Measurements from ENCODE around the gene CNBP. TPM values are rescaled to one million over a fixed set of nuclear protein-coding genes. Genes with fewer than 3 reads are reported as not detected.

The CNBP gene
- total RNA-seq, 1 experiment from 2014 or later, result 353 TPM

- Histone ChIP-seq H4K20me1 (ENCODE audit: insufficient read depth) (no peaks in the 10 kb centered on the region), H3K9me3 (ENCODE audit: control insufficient read depth in 1 of 2, insufficient read depth in 1 of 2, low read depth in 1 of 2, low read length in 2 of 2) (no peaks in the 10 kb centered on the region), H3K79me2 (ENCODE audit: insufficient read depth, low read length) (no peaks in the 10 kb centered on the region), H3K4me3 (replicated peaks in 1 of 2; ENCODE audit: low read depth in 1 of 2, low read length in 2 of 2) (no peak overlapping the region), H2AFZ (ENCODE audit: low read depth, low read length, poor library complexity, severe bottlenecking) (no peak overlapping the region), H3K4me2 (ENCODE audit: low read length) (no peak overlapping the region), H3K27me3 (ENCODE audit: insufficient read depth, low read length) (no peaks in the 10 kb centered on the region), H3K27ac (ENCODE audit: low read depth, low read length) (no peak overlapping the region), H3K9me2 (ENCODE audit: insufficient read depth) (no peaks in the 10 kb centered on the region), H3K36me3 (ENCODE audit: control insufficient read depth in 1 of 2, insufficient read depth in 2 of 2, low read length in 2 of 2) (no peaks in the 10 kb centered on the region), H3K9ac (ENCODE audit: low read length) (no peak overlapping the region), H3K4me1 (ENCODE audit: control insufficient read depth in 1 of 2, insufficient read depth in 2 of 2, low read length in 2 of 2) (peaks cover 0 to 7% of the 10 kb centered on the region in 2 experiments; a peak in 2 of 4 replicates)
- TF ChIP-seq, protein P1, sequence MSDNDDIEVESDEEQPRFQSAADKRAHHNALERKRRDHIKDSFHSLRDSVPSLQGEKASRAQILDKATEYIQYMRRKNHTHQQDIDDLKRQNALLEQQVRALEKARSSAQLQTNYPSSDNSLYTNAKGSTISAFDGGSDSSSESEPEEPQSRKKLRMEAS (IDR thresholded peaks at IDR 0.05), result no peak
- TF ChIP-seq FOSL1 (IDR thresholded peaks at IDR 0.05; ENCODE audit: low read depth), result no peak
- no peak for TF ChIP-seq CEBPB (IDR thresholded peaks at IDR 0.05; ENCODE audit: low read depth)
- no peak for TF ChIP-seq CTCF (IDR thresholded peaks at IDR 0.05 in 2 of 3, conservative IDR thresholded peaks at IDR 0.05 in 1 of 3; ENCODE audit: borderline replicate concordance in 1 of 3, insufficient read depth in 1 of 3, low read depth in 2 of 3, low read length in 2 of 3)
- no peak for TF ChIP-seq ATF3 (IDR thresholded peaks at IDR 0.05)
- no peak for TF ChIP-seq RAD21 (IDR thresholded peaks at IDR 0.05; ENCODE audit: low read depth)
- no peak for TF ChIP-seq POLR2A (IDR thresholded peaks at IDR 0.05; ENCODE audit: borderline replicate concordance, extremely low read depth, insufficient read depth, insufficient read length)
- CTCF ChIA-PET, result interaction anchor here (0.7 kb wide), 1 partner anchor 26 kb away, joined by 3 read pairs; no protein-coding TSS in a partner anchor
- RAD21 ChIA-PET (ENCODE audit: low non-redundant PET in 1 of 2, low total read pairs in 2 of 2, uncharacterized antibody in 2 of 2, unreplicated experiment in 2 of 2), result no interaction called here
- intact Hi-C loops (cut with micrococcal nuclease), result no loop called here
- POLR2A ChIA-PET, result interaction anchor here (1.0 kb wide), 1 partner anchor 12 kb away, joined by 4 read pairs; no protein-coding TSS in a partner anchor
- no TSS peak for BruUV-seq (replicated peaks)
- DNase-seq (ENCODE audit: low read depth, low spot score) (no peak), ATAC-seq (no peak)
These were observed 15.7 kb upstream of the CNBP start for GRCh38 chr3:129199366-129199765.

DNA sequence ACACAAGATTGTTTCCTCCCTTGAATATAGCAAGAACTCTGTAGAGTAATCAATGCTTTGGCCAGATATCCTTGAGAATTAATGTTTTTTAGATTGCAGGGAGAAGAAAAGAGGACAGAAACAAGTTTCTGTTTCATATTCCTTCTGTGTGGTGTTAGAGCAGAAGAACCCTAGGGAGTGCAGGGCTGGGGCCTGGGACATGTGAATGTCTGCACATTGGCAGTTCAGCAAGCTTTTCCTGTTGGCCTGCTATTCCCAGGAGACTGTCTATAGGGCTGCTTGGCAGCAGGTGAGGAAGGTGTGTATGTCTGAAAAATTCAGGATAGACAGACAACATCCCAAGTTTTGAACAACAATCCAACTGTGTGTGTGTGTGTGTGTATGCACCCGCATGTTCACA lies 13.6 kb upstream of the CNBP start:
- no peaks in the 10 kb centered on the region for H3K9me2 ChIP-seq (ENCODE audit: insufficient read depth)
- no peaks in the 10 kb centered on the region for H3K36me3 ChIP-seq (ENCODE audit: control insufficient read depth in 1 of 2, insufficient read depth in 2 of 2, low read length in 2 of 2)
- intact Hi-C loops (cut with micrococcal nuclease), result no loop called here
- no peak for DNase-seq (ENCODE audit: low read depth, low spot score)
- no peak overlapping the region for H3K27ac ChIP-seq (ENCODE audit: low read depth, low read length)
- H3K27me3 ChIP-seq (ENCODE audit: insufficient read depth, low read length), result no peaks in the 10 kb centered on the region
- peaks cover 0 to 7% of the 10 kb centered on the region in 2 experiments; a peak in 2 of 4 replicates for H3K4me1 ChIP-seq (ENCODE audit: control insufficient read depth in 1 of 2, insufficient read depth in 2 of 2, low read length in 2 of 2)
- no peak overlapping the region for H3K9ac ChIP-seq (ENCODE audit: low read length)
- ChIA-PET POLR2A (interaction anchor here (1.4 kb wide), 1 partner anchor 13 kb away, joined by 4 read pairs; the partner anchor contains the start of gene CNBP), CTCF (no interaction called here), RAD21 (ENCODE audit: low non-redundant PET in 1 of 2, low total read pairs in 2 of 2, uncharacterized antibody in 2 of 2, unreplicated experiment in 2 of 2) (no interaction called here)
- no peaks in the 10 kb centered on the region for H4K20me1 ChIP-seq (ENCODE audit: insufficient read depth)
- H2AFZ ChIP-seq (ENCODE audit: low read depth, low read length, poor library complexity, severe bottlenecking), result no peak overlapping the region
- no peaks in the 10 kb centered on the region for H3K9me3 ChIP-seq (ENCODE audit: control insufficient read depth in 1 of 2, insufficient read depth in 1 of 2, low read depth in 1 of 2, low read length in 2 of 2)
- ATAC-seq, result no peak
- BruUV-seq (replicated peaks), result no TSS peak
- no peaks in the 10 kb centered on the region for H3K79me2 ChIP-seq (ENCODE audit: insufficient read depth, low read length)
- H3K4me2 ChIP-seq (ENCODE audit: low read length), result no peak overlapping the region
- H3K4me3 ChIP-seq (replicated peaks in 1 of 2; ENCODE audit: low read depth in 1 of 2, low read length in 2 of 2), result no peak overlapping the region
- TF ChIP-seq POLR2A (IDR thresholded peaks at IDR 0.05; ENCODE audit: borderline replicate concordance, extremely low read depth, insufficient read depth, insufficient read length) (no peak), CTCF (IDR thresholded peaks at IDR 0.05 in 2 of 3, conservative IDR thresholded peaks at IDR 0.05 in 1 of 3; ENCODE audit: borderline replicate concordance in 1 of 3, insufficient read depth in 1 of 3, low read depth in 2 of 3, low read length in 2 of 3) (no peak), TCF7L2 (IDR thresholded peaks at IDR 0.05; ENCODE audit: borderline replicate concordance, extremely low read depth, insufficient read depth, insufficient read length) (no peak), YY1 (IDR thresholded peaks at IDR 0.05; ENCODE audit: extremely low read depth, insufficient replicate concordance, low read depth, low read length) (no peak), JUND (IDR thresholded peaks at IDR 0.05) (no peak), SP1 (IDR thresholded peaks at IDR 0.05; ENCODE audit: low read depth) (no peak)
- TF ChIP-seq, protein P1 (IDR thresholded peaks at IDR 0.05), result no peak
